IPS-15b (cell line): ENCODE data around the gene CKMT1A.
"Not testable (repeated sequence)": the region's sequence is repeated elsewhere in the genome, so short reads cannot be mapped to it uniquely, and the experiment has no call there.

Experiments
- H3K27me3 ChIP-seq: one replicate; pipeline ENCODE4 v1.6.1; 2013; ENCODE audit warnings: low read length; ENCODE audit not compliant: control insufficient read depth, insufficient read depth
- H3K36me3 ChIP-seq: one replicate; pipeline ENCODE4 v1.6.1; 2013; ENCODE audit warnings: low read length; ENCODE audit not compliant: control insufficient read depth, insufficient read depth
- H3K4me1 ChIP-seq: one replicate; pipeline ENCODE4 v1.6.1; 2013; ENCODE audit warnings: mild to moderate bottlenecking, low read length; ENCODE audit not compliant: control insufficient read depth, insufficient read depth
- H3K4me3 ChIP-seq: one replicate; pipeline ENCODE4 v1.5.1; 2013; ENCODE audit warnings: low read depth, low read length
- H3K9ac ChIP-seq: one replicate; pipeline ENCODE4 v1.6.1; 2013; ENCODE audit warnings: low read depth, mild to moderate bottlenecking, low read length
- H3K9me3 ChIP-seq: one replicate; pipeline ENCODE4 v1.6.1; 2013; ENCODE audit warnings: mild to moderate bottlenecking, low read length; ENCODE audit not compliant: control insufficient read depth, insufficient read depth

Gene CKMT1A

GRCh38 chr15:43693148-43694022 lies at the start of gene CKMT1A:
TSS of gene CKMT1A (plus strand) at chr15:43693859. CDS start at chr15:43694051, 192 bp downstream.
- not testable (repeated sequence) for H3K36me3 ChIP-seq, H3K4me3 ChIP-seq, H3K27me3 ChIP-seq, H3K9ac ChIP-seq, H3K4me1 ChIP-seq, H3K9me3 ChIP-seq

DNA sequence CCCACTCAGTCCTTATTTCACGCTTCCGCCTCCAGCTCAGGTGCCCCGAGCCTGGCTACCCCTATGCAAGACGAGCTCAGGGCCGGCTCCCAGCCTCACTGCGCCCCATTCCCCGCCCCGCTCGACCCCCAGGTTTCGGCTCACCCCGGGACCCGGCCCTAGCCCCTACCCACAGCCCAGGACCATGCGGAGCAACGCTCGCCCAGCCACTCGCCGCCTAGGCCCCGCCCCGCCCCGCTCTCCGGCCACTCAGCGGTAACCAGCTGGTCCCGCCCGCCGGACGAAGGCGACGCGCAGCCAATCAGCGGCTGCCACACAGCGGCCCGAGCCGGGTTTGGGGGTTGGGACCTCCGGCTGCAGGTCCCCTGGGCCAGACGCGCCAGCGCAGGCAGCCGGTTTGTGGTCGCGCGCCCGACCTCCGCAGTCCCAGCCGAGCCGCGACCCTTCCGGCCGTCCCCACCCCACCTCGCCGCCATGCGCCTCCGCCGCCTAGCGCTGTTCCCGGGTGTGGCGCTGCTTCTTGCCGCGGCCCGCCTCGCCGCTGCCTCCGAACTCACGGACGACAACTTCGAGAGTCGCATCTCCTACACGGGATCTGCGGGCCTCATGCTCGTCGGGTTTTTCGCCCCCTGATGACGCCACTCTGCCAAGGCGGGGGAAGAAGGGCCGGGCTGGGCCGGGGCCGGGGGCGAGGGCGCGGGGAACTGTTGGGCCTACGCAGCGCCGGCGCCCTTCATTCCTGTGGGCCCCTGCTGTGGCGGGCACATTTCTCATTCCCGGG lies 44.8 kb upstream of the CKMT1A start, which contains the start of gene CATSPER2:
Gene CATSPER2 (minus strand): TSS at position 196 of the 781 bp plus-strand sequence. CDS start 783 bp downstream, outside the sequence.
- H3K27me3 ChIP-seq: no peaks in the 10 kb centered on the region
- H3K4me3 ChIP-seq: no peak within 1 kb of the TSS
- H3K9me3 ChIP-seq: no peaks in the 10 kb centered on the region
- no peaks in the 10 kb centered on the region for H3K4me1 ChIP-seq
- no peaks in the 10 kb centered on the region for H3K36me3 ChIP-seq
- no peak within 1 kb of the TSS for H3K9ac ChIP-seq

- H3K9ac ChIP-seq, H3K9me3 ChIP-seq, H3K27me3 ChIP-seq, H3K36me3 ChIP-seq, H3K4me3 ChIP-seq, H3K4me1 ChIP-seq: not testable (repeated sequence)
Observed at GRCh38 chr15:43649430-43649926, 44.2 kb upstream of the CKMT1A start.

- not testable (repeated sequence) for H3K9ac ChIP-seq, H3K9me3 ChIP-seq, H3K36me3 ChIP-seq, H3K27me3 ChIP-seq, H3K4me3 ChIP-seq, H3K4me1 ChIP-seq
Observed at GRCh38 chr15:43659727-43660126, 33.9 kb upstream of the CKMT1A start.

DNA sequence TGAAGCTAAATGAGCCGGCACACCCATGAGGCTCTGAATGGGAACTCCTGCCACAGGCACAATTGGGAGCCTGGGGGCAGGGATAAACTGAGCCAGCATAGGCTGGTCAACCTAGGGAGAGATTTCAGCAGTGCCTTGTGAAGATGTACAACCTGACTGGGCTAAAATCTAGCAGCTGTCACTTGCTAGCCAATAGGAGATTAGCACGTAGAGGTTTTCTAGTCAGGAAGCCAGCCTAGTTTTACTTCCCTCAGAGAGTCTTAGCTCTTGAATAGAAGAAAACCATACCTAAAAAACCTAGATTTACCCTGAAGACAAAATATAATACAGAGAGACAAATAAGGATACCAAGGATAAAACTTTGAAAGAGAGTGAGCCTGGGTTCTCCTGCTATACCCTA lies 31.4 kb upstream of the CKMT1A start:
- not testable (repeated sequence) for H3K4me3 ChIP-seq, H3K9ac ChIP-seq, H3K4me1 ChIP-seq, H3K27me3 ChIP-seq, H3K36me3 ChIP-seq, H3K9me3 ChIP-seq

GRCh38 chr15:43663333-43663732 lies 30.3 kb upstream of the CKMT1A start:
- H3K9ac ChIP-seq, H3K4me3 ChIP-seq, H3K9me3 ChIP-seq, H3K36me3 ChIP-seq, H3K4me1 ChIP-seq, H3K27me3 ChIP-seq: not testable (repeated sequence)

GRCh38 chr15:43666177-43666576 lies 27.5 kb upstream of the CKMT1A start:
- H3K4me1 ChIP-seq, H3K9ac ChIP-seq, H3K4me3 ChIP-seq, H3K27me3 ChIP-seq, H3K36me3 ChIP-seq, H3K9me3 ChIP-seq: not testable (repeated sequence)

GRCh38 chr15:43674175-43674574 lies 19.5 kb upstream of the CKMT1A start:
- not testable (repeated sequence) for H3K4me3 ChIP-seq, H3K9me3 ChIP-seq, H3K27me3 ChIP-seq, H3K4me1 ChIP-seq, H3K36me3 ChIP-seq, H3K9ac ChIP-seq

DNA sequence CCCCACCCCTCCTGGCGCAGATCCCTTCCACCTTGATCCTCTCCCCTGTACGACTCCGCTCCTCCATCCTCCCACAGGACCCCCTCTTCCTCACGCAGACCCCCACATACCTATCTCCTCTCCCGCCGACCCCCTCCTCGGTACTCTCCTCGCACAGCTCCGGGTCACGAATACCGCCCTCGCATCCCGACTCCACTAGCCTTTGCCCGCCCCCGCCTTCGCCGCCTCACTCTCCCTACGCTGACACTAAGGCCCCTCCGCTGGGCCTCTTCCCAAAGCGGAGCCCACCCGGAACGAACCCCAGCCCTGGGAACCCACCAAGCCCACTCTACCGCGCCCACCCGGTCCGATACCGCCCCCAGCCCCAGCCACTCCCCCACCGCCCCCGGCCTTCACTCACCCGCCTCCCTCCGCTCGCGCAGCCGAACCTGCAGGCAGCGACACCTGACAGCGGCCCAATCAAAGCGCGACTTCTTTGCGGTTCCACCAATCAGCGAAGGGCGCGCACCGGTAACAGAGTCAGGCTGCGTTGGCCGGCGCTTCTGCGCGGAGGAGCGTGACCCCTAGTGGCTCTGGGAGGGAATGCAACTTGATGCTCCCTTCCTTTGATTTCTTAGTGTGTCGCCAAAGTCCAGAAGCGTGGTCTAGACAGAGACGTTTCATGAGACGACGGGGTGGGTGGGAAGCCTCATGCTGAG lies 3.9 kb upstream of the CKMT1A start:
- H3K4me1 ChIP-seq, H3K9me3 ChIP-seq, H3K9ac ChIP-seq, H3K27me3 ChIP-seq, H3K4me3 ChIP-seq, H3K36me3 ChIP-seq: not testable (repeated sequence)

GRCh38 chr15:43692679-43693078 lies 980 bp upstream of the CKMT1A start:
- H3K4me1 ChIP-seq, H3K9ac ChIP-seq, H3K27me3 ChIP-seq, H3K9me3 ChIP-seq, H3K36me3 ChIP-seq, H3K4me3 ChIP-seq: not testable (repeated sequence)

- Histone ChIP-seq H3K9me3 (no peaks in the 10 kb centered on the region), H3K9ac (no peak overlapping the region), H3K4me1 (no peaks in the 10 kb centered on the region), H3K4me3 (no peak overlapping the region), H3K27me3 (no peaks in the 10 kb centered on the region), H3K36me3 (no peaks in the 10 kb centered on the region)
Observed at GRCh38 chr15:43702174-43702573, 8.5 kb downstream of the CKMT1A start.
